ENCODE data around the gene ZNF699. TPM values are rescaled to one million over a fixed set of nuclear protein-coding genes. Genes with fewer than 3 reads are reported as not detected.

ZNF699 gene
- total RNA-seq, 1 experiment from 2014 or later, result 5.5 TPM

GRCh38 chr19:9352505-9352904 is 42.9 kb upstream of the ZNF699 start:
- Histone ChIP-seq H3K4me1 (ENCODE audit: insufficient read depth, low read length, poor library complexity, severe bottlenecking) (no peaks in the 10 kb centered on the region), H3K36me3 (ENCODE audit: insufficient read depth, low read length, poor library complexity, severe bottlenecking) (no peaks in the 10 kb centered on the region), H3K9me3 (ENCODE audit: low read depth, low read length, poor library complexity, severe bottlenecking) (peaks cover 22% of the 10 kb centered on the region), H3K27me3 (replicated peaks; ENCODE audit: insufficient read depth, low read depth, low read length, poor library complexity) (no peaks in the 10 kb centered on the region), H3K4me3 (ENCODE audit: low read depth, low read length, poor library complexity, severe bottlenecking) (no peak overlapping the region), H3K27ac (ENCODE audit: low read depth, low read length, poor library complexity, severe bottlenecking) (no peak overlapping the region)
- DNase-seq (ENCODE audit: low spot score), result no peak
- ChIA-PET POLR2A (ENCODE audit: low non-redundant PET) (no interaction called here), CTCF (no interaction called here)
- TF ChIP-seq EZH2 (IDR thresholded peaks at IDR 0.05; ENCODE audit: borderline replicate concordance, low read depth, low read length, poor library complexity, severe bottlenecking), result no peak
- no peak for TF ChIP-seq CTCF (conservative IDR thresholded peaks at IDR 0.05; ENCODE audit: low read depth, low read length)
- BruUV-seq (replicated peaks), result no TSS peak
- intact Hi-C loops (cut with micrococcal nuclease; ENCODE audit: unreplicated experiment), result no loop called here

- Histone ChIP-seq H3K27me3 (replicated peaks; ENCODE audit: insufficient read depth, low read depth, low read length, poor library complexity) (no peaks in the 10 kb centered on the region), H3K36me3 (ENCODE audit: insufficient read depth, low read length, poor library complexity, severe bottlenecking) (no peaks in the 10 kb centered on the region), H3K4me1 (ENCODE audit: insufficient read depth, low read length, poor library complexity, severe bottlenecking) (no peaks in the 10 kb centered on the region), H3K27ac (ENCODE audit: low read depth, low read length, poor library complexity, severe bottlenecking) (no peak overlapping the region), H3K4me3 (ENCODE audit: low read depth, low read length, poor library complexity, severe bottlenecking) (no peak overlapping the region), H3K9me3 (ENCODE audit: low read depth, low read length, poor library complexity, severe bottlenecking) (peaks cover 48% of the 10 kb centered on the region)
- POLR2A ChIA-PET (ENCODE audit: low non-redundant PET), result no interaction called here
- DNase-seq (ENCODE audit: low spot score), result no peak
- TF ChIP-seq EZH2 (IDR thresholded peaks at IDR 0.05; ENCODE audit: borderline replicate concordance, low read depth, low read length, poor library complexity, severe bottlenecking), result no peak
- no peak for TF ChIP-seq CTCF (conservative IDR thresholded peaks at IDR 0.05; ENCODE audit: low read depth, low read length)
- intact Hi-C loops (cut with micrococcal nuclease; ENCODE audit: unreplicated experiment), result no loop called here
- no TSS peak for BruUV-seq (replicated peaks)
- CTCF ChIA-PET, result no interaction called here
Measured at GRCh38 chr19:9348671-9349070, 39.0 kb upstream of the ZNF699 start.

GRCh38 chr19:9348253-9348652 is 38.6 kb upstream of the ZNF699 start:
- no TSS peak for BruUV-seq (replicated peaks)
- Histone ChIP-seq H3K27ac (ENCODE audit: low read depth, low read length, poor library complexity, severe bottlenecking) (no peak overlapping the region), H3K36me3 (ENCODE audit: insufficient read depth, low read length, poor library complexity, severe bottlenecking) (no peaks in the 10 kb centered on the region), H3K4me1 (ENCODE audit: insufficient read depth, low read length, poor library complexity, severe bottlenecking) (no peaks in the 10 kb centered on the region), H3K4me3 (ENCODE audit: low read depth, low read length, poor library complexity, severe bottlenecking) (no peak overlapping the region), H3K27me3 (replicated peaks; ENCODE audit: insufficient read depth, low read depth, low read length, poor library complexity) (no peaks in the 10 kb centered on the region), H3K9me3 (ENCODE audit: low read depth, low read length, poor library complexity, severe bottlenecking) (peaks cover 52% of the 10 kb centered on the region)
- intact Hi-C loops (cut with micrococcal nuclease; ENCODE audit: unreplicated experiment), result no loop called here
- no peak for DNase-seq (ENCODE audit: low spot score)
- ChIA-PET POLR2A (ENCODE audit: low non-redundant PET) (no interaction called here), CTCF (no interaction called here)
- TF ChIP-seq CTCF (conservative IDR thresholded peaks at IDR 0.05; ENCODE audit: low read depth, low read length) (no peak), EZH2 (IDR thresholded peaks at IDR 0.05; ENCODE audit: borderline replicate concordance, low read depth, low read length, poor library complexity, severe bottlenecking) (no peak)
